Neuronal stem cell (in vitro differentiated cells): ENCODE data around the gene CACNG1.
"Not testable (repeated sequence)": the region's sequence is repeated elsewhere in the genome, so short reads cannot be mapped to it uniquely, and the experiment has no call there.

Experiments used
- DNase-seq: peaks from one replicate; pipeline ENCODE4 v3.0.0-alpha.2; 2013; ENCODE audit warnings: low spot score
- H2AFZ ChIP-seq: one replicate; pipeline ENCODE4 v1.6.1; 2013; ENCODE audit warnings: mild to moderate bottlenecking, low read length, inconsistent platforms
- H2AK5ac ChIP-seq: 2 replicates; pipeline ENCODE4 v1.6.1; 2013; ENCODE audit warnings: low read depth, mild to moderate bottlenecking, inconsistent platforms, low read length, moderate library complexity, mixed read lengths
- H2BK120ac ChIP-seq: 2 replicates; pipeline ENCODE4 v1.6.1; 2013; ENCODE audit warnings: low read depth, mild to moderate bottlenecking, inconsistent platforms, low read length, moderate library complexity, mixed read lengths
- H2BK12ac ChIP-seq: one replicate; pipeline ENCODE4 v1.6.1; 2013; ENCODE audit warnings: low read length, inconsistent platforms
- H2BK15ac ChIP-seq: 2 replicates; pipeline ENCODE4 v1.6.1; 2013; ENCODE audit warnings: mild to moderate bottlenecking, low read length, inconsistent platforms, mixed read lengths
- H2BK5ac ChIP-seq: one replicate; pipeline ENCODE4 v1.6.1; 2013; ENCODE audit warnings: inconsistent platforms, mild to moderate bottlenecking, low read length, moderate library complexity
- H3K14ac ChIP-seq: one replicate; pipeline ENCODE4 v1.6.1; 2013; ENCODE audit warnings: low read length, inconsistent platforms
- H3K18ac ChIP-seq: 2 replicates; pipeline ENCODE4 v1.6.1; 2013; ENCODE audit warnings: low read length, inconsistent platforms
- H3K23ac ChIP-seq: 2 replicates; pipeline ENCODE4 v1.6.1; 2013; ENCODE audit warnings: low read depth, mild to moderate bottlenecking, mixed read lengths, low read length, inconsistent platforms; ENCODE audit not compliant: poor library complexity
- H3K27ac ChIP-seq: replicated peaks from 3 replicates; pipeline ENCODE4 v1.5.1; 2013; ENCODE audit warnings: low read length, inconsistent platforms
- H3K27me3 ChIP-seq, 3 experiments: 2 replicates each; pipeline ENCODE4 v1.6.1; 2013; ENCODE audit warnings: low read length in 3 of 3, mild to moderate bottlenecking in 2 of 3, inconsistent platforms in 1 of 3, low read depth in 1 of 3, mixed read lengths in 1 of 3, moderate library complexity in 1 of 3; ENCODE audit not compliant: control insufficient read depth in 3 of 3, insufficient read depth in 3 of 3
- H3K36me3 ChIP-seq, 2 donors: replicated peaks in 1 of 2; 2 replicates each; pipeline ENCODE4 v1.6.1; 2013; ENCODE audit warnings: low read length in 2 of 2; ENCODE audit not compliant: control insufficient read depth in 2 of 2, insufficient read depth in 2 of 2
- H3K4ac ChIP-seq: 2 replicates; pipeline ENCODE4 v1.6.1; 2013; ENCODE audit warnings: inconsistent platforms, mild to moderate bottlenecking, low read length, moderate library complexity
- H3K4me1 ChIP-seq, 2 donors: 1 replicate in 1 of 2; 2 replicates in 1 of 2; pipeline ENCODE4 v1.6.1; 2013; ENCODE audit warnings: low read length in 2 of 2, low read depth in 1 of 2; ENCODE audit not compliant: control insufficient read depth in 2 of 2, insufficient read depth in 1 of 2
- H3K4me2 ChIP-seq: one replicate; pipeline ENCODE4 v1.6.1; 2013; ENCODE audit warnings: mild to moderate bottlenecking, low read length, inconsistent platforms; ENCODE audit not compliant: insufficient read depth, poor library complexity, severe bottlenecking
- H3K4me3 ChIP-seq, 2 donors: 2 replicates each; pipeline ENCODE4 v1.5.1; 2013; ENCODE audit warnings: low read length in 2 of 2, mild to moderate bottlenecking in 2 of 2, inconsistent platforms in 1 of 2, moderate library complexity in 1 of 2
- H3K79me1 ChIP-seq: one replicate; pipeline ENCODE4 v1.6.1; 2013; ENCODE audit warnings: low read depth, mild to moderate bottlenecking, inconsistent platforms, low read length, moderate library complexity
- H3K9ac ChIP-seq: one replicate; pipeline ENCODE4 v1.6.1; 2013; ENCODE audit warnings: mild to moderate bottlenecking, low read depth, low read length, inconsistent platforms; ENCODE audit not compliant: poor library complexity
- H3K9me3 ChIP-seq, 2 donors: replicated peaks in 1 of 2; 2 replicates each; pipeline versions ENCODE3 to v1.6.1; 2013; ENCODE audit warnings: low read length in 2 of 2, mild to moderate bottlenecking in 2 of 2, inconsistent platforms in 1 of 2, low read depth in 1 of 2, mixed read lengths in 1 of 2, moderate library complexity in 1 of 2; ENCODE audit not compliant: control insufficient read depth in 2 of 2, insufficient read depth in 1 of 2
- H4K8ac ChIP-seq: one replicate; pipeline ENCODE4 v1.6.1; 2013; ENCODE audit warnings: low read depth, mild to moderate bottlenecking, inconsistent platforms, low read length, moderate library complexity
- H4K91ac ChIP-seq: one replicate; pipeline ENCODE4 v1.6.1; 2013; ENCODE audit warnings: low read length, low read depth, mild to moderate bottlenecking, inconsistent platforms; ENCODE audit not compliant: poor library complexity
- WGBS, 2 donors: extraction: QIAGEN DNeasy Blood & Tissue Kit; methylation state at CpG; one replicate each; pipeline ENCODE4 v1.1.7; 2013; ENCODE audit warnings: missing lambda C conversion rate in 2 of 2, mixed read lengths in 1 of 2; ENCODE audit not compliant: insufficient read length in 2 of 2, insufficient replicate concordance in 1 of 2; ENCODE audit errors: extremely low coverage in 2 of 2; 5-methylcytosine and 5-hydroxymethylcytosine counted together

The CACNG1 gene

GRCh38 chr17:67092710-67093109 lies 48.4 kb downstream of the CACNG1 start:
- not testable (repeated sequence) for H3K18ac ChIP-seq, H2BK12ac ChIP-seq, H2AFZ ChIP-seq, H3K27me3 ChIP-seq, H2AK5ac ChIP-seq, H3K4ac ChIP-seq, H3K9ac ChIP-seq, H2BK15ac ChIP-seq, H3K4me2 ChIP-seq, H4K91ac ChIP-seq, H3K23ac ChIP-seq, H2BK120ac ChIP-seq, H3K14ac ChIP-seq, DNase-seq, H3K4me3 ChIP-seq, H4K8ac ChIP-seq, H3K27ac ChIP-seq, H3K4me1 ChIP-seq, H3K79me1 ChIP-seq, H3K36me3 ChIP-seq, H2BK5ac ChIP-seq
- peaks cover 0 to 17% of the 10 kb centered on the region in 2 donors for H3K9me3 ChIP-seq
- no CpG with 5 or more reads among the region's 7 CpGs for WGBS, 2 donors

DNA sequence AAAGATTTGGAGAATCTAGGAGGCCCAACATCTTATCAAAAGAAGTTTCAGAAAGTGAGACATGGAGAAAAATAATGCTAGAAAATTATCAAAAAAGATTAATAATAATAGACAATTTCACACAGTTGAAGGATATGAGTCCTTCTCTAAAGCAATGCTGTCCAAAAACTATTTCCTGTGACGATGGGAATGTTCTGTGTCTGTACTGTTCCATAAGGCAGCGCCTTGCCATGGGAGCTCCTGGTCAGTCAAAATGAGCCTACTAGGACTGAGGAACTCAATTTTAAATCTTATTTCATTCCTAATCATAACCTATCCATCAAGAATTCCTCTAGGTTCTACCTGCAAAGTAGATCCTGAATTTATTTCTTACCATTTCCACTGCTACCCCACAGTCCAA lies 49.0 kb downstream of the CACNG1 start:
- H3K4me1 ChIP-seq, result no peaks in the 10 kb centered on the region
- no peak overlapping the region for H3K4me3 ChIP-seq
- H3K4ac ChIP-seq, result no peak overlapping the region
- H3K9me3 ChIP-seq, result peaks cover 0 to 17% of the 10 kb centered on the region in 2 donors
- H3K36me3 ChIP-seq, result peaks cover 0 to 9% of the 10 kb centered on the region in 2 donors
- H4K8ac ChIP-seq, result no peak overlapping the region
- no peak overlapping the region for H2BK12ac ChIP-seq
- no peak overlapping the region for H2AK5ac ChIP-seq
- H3K14ac ChIP-seq, result no peak overlapping the region
- no peaks in the 10 kb centered on the region for H3K79me1 ChIP-seq
- WGBS, 2 donors, result no CpG with 5 or more reads among the region's 2 CpGs
- H3K18ac ChIP-seq, result no peak overlapping the region
- no peak for DNase-seq
- H3K4me2 ChIP-seq, result no peak overlapping the region
- H3K27ac ChIP-seq, result no peak overlapping the region
- H2AFZ ChIP-seq, result no peak overlapping the region
- no peak overlapping the region for H2BK5ac ChIP-seq
- H4K91ac ChIP-seq, result no peak overlapping the region
- no peaks in the 10 kb centered on the region for H3K27me3 ChIP-seq
- H2BK15ac ChIP-seq, result no peak overlapping the region
- H3K23ac ChIP-seq, result no peak overlapping the region
- no peak overlapping the region for H2BK120ac ChIP-seq
- no peak overlapping the region for H3K9ac ChIP-seq

DNA sequence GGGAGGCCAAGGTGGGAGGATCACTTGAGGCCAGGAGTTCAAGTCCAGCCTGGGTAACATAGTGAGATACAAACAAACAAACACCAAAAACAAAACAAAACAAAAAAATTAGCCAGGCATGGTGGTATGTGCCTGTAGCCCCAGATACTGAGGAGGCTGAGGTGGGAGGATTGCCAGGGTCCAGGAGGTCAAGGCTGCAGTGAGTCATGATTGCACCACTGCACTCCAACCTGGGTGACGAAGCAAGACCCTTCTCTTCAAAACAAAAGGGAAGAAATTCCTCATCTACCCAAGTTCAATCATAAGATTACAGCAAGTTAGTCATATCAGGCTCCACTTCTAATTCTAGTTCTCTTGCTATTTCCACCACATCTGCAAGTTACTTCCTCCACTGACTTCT lies 50.9 kb downstream of the CACNG1 start:
- H3K9me3 ChIP-seq, result peaks cover 0 to 16% of the 10 kb centered on the region in 2 donors
- not testable (repeated sequence) for H3K14ac ChIP-seq, H3K23ac ChIP-seq, H2BK120ac ChIP-seq, H2BK15ac ChIP-seq, H3K36me3 ChIP-seq, H4K91ac ChIP-seq, H2BK12ac ChIP-seq, H3K9ac ChIP-seq, H2AFZ ChIP-seq, H4K8ac ChIP-seq, H3K4me1 ChIP-seq, H2AK5ac ChIP-seq, H3K4ac ChIP-seq, DNase-seq, H3K18ac ChIP-seq, H3K4me2 ChIP-seq, H3K4me3 ChIP-seq, H3K27me3 ChIP-seq, H3K27ac ChIP-seq, H3K79me1 ChIP-seq, H2BK5ac ChIP-seq
- WGBS, 2 donors, result no CpG with 5 or more reads among the region's 1 CpG

DNA sequence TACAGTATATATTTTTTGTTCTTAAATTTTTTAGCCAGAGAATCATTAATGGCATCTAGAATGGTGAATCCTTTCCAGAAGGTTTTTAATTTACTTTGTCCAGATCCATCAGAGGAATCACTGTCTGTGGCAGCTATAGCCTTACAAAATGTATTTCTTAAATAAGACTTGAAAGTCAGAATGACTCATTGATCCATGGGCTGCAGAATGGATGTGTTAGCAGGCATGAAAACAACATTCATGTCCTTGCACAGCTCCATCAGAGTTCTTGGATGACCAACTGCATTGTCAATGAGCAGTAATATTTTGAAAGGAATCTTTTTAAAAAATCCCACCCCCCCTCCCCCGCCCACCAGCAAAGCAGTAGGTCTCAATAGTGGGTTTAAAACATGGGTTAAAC lies 51.4 kb downstream of the CACNG1 start:
- H3K36me3 ChIP-seq, result peaks cover 0 to 4% of the 10 kb centered on the region in 2 donors
- H3K4me2 ChIP-seq, result no peak overlapping the region
- WGBS, 2 donors, result no CpG with 5 or more reads among the region's 1 CpG
- H3K9ac ChIP-seq, result no peak overlapping the region
- no peak overlapping the region for H3K27ac ChIP-seq
- no peaks in the 10 kb centered on the region for H3K4me1 ChIP-seq
- no peaks in the 10 kb centered on the region for H3K79me1 ChIP-seq
- no peak overlapping the region for H2AFZ ChIP-seq
- no peak overlapping the region for H2BK5ac ChIP-seq
- H2BK15ac ChIP-seq, result no peak overlapping the region
- H2AK5ac ChIP-seq, result no peak overlapping the region
- H3K23ac ChIP-seq, result no peak overlapping the region
- no peak overlapping the region for H3K18ac ChIP-seq
- H3K4ac ChIP-seq, result no peak overlapping the region
- no peak for DNase-seq
- H3K27me3 ChIP-seq, result no peaks in the 10 kb centered on the region
- no peak overlapping the region for H3K4me3 ChIP-seq
- H3K9me3 ChIP-seq, result peaks cover 0 to 16% of the 10 kb centered on the region in 2 donors
- H2BK12ac ChIP-seq, result no peak overlapping the region
- H2BK120ac ChIP-seq, result no peak overlapping the region
- no peak overlapping the region for H3K14ac ChIP-seq
- H4K91ac ChIP-seq, result no peak overlapping the region
- no peak overlapping the region for H4K8ac ChIP-seq
